Astrocyte (in vitro differentiated cells and primary cell): Measurements from ENCODE around the gene MKRN2OS. TPM values are rescaled to one million over a fixed set of nuclear protein-coding genes. Genes with fewer than 3 reads are reported as not detected.

Experiments used
- DNase-seq: peaks from one replicate; pipeline ENCODE4 v3.0.0-alpha.2; 2010; ENCODE audit warnings: low read depth
- FAIRE-seq: peaks from 2 replicates; lab custom pipeline; 2011; peaks lifted over from hg19 to GRCh38; lab: Jason Lieb, UNC
- H2AFZ ChIP-seq: 2 replicates; pipeline ENCODE4 v1.6.0; 2012; ENCODE audit warnings: low read depth, low read length, inconsistent platforms
- H3K27ac ChIP-seq: 2 replicates; pipeline ENCODE4 v1.5.1; 2011; ENCODE audit warnings: low read depth, low read length, inconsistent platforms
- H3K27me3 ChIP-seq: 2 replicates; pipeline ENCODE4 v1.6.0; 2011; ENCODE audit warnings: low read length, inconsistent platforms; ENCODE audit not compliant: insufficient read depth
- H3K36me3 ChIP-seq: 2 replicates; pipeline ENCODE4 v1.5.1; 2011; ENCODE audit warnings: low read length, inconsistent platforms; ENCODE audit not compliant: insufficient read depth
- H3K4me1 ChIP-seq: 2 replicates; pipeline ENCODE4 v1.5.1; 2011; ENCODE audit warnings: low read length, inconsistent platforms; ENCODE audit not compliant: insufficient read depth
- H3K4me2 ChIP-seq: 2 replicates; pipeline ENCODE4 v1.6.0; 2012; ENCODE audit warnings: low read length, inconsistent platforms
- H3K4me3 ChIP-seq: 2 replicates; pipeline ENCODE4 v1.5.1; 2011; ENCODE audit warnings: low read depth, mild to moderate bottlenecking, low read length, inconsistent platforms; ENCODE audit not compliant: insufficient read depth
- H3K79me2 ChIP-seq: 2 replicates; pipeline ENCODE4 v1.6.0; 2012; ENCODE audit warnings: mild to moderate bottlenecking, low read length, inconsistent platforms; ENCODE audit not compliant: insufficient read depth
- H3K9ac ChIP-seq: 2 replicates; pipeline ENCODE4 v1.6.0; 2012; ENCODE audit warnings: mild to moderate bottlenecking, low read length, inconsistent platforms
- H3K9me3 ChIP-seq: 2 replicates; pipeline ENCODE4 v1.5.1; 2012; ENCODE audit warnings: low read depth, mild to moderate bottlenecking, low read length, inconsistent platforms; ENCODE audit not compliant: insufficient read depth
- H4K20me1 ChIP-seq: 2 replicates; pipeline ENCODE4 v1.6.0; 2012; ENCODE audit warnings: low read length, inconsistent platforms; ENCODE audit not compliant: insufficient read depth
- H3K27ac Mint-ChIP-seq: one replicate; pipeline ENCODE4 v1.8.0; 2021; ENCODE audit warnings: mild to moderate bottlenecking, mixed read lengths; ENCODE audit not compliant: unreplicated experiment
- H3K27me3 Mint-ChIP-seq: one replicate; pipeline ENCODE4 v1.8.0; 2021; ENCODE audit warnings: low read depth, mixed read lengths; ENCODE audit not compliant: unreplicated experiment
- H3K36me3 Mint-ChIP-seq: one replicate; pipeline ENCODE4 v1.8.0; 2021; ENCODE audit warnings: low read depth, mixed read lengths; ENCODE audit not compliant: unreplicated experiment
- H3K4me1 Mint-ChIP-seq: one replicate; pipeline ENCODE4 v1.8.0; 2021; ENCODE audit warnings: low read depth, mixed read lengths; ENCODE audit not compliant: unreplicated experiment
- H3K4me3 Mint-ChIP-seq: one replicate; pipeline ENCODE4 v1.8.0; 2021; ENCODE audit warnings: mild to moderate bottlenecking, moderate library complexity, mixed read lengths; ENCODE audit not compliant: unreplicated experiment
- H3K9me3 Mint-ChIP-seq: one replicate; pipeline ENCODE4 v1.8.0; 2021; ENCODE audit warnings: mild to moderate bottlenecking, mixed read lengths; ENCODE audit not compliant: unreplicated experiment
- EZH2 ChIP-seq: IDR thresholded peaks from 2 replicates; pipeline ENCODE4 v1.6.1; 2012; ENCODE audit warnings: mild to moderate bottlenecking, low read length, inconsistent platforms; ENCODE audit not compliant: insufficient read depth
- total RNA-seq: library from RNA; stranded (reverse); gene quantifications from 2 replicates; pipeline ENCODE4 v1.2.1, GENCODE V29; 2021
- TF ChIP-seq, protein P1 (sequence below): IDR thresholded peaks from 2 replicates; pipeline ENCODE4 v1.5.1; 2011; ENCODE audit warnings: low read depth, mild to moderate bottlenecking, inconsistent platforms, low read length, moderate library complexity; ENCODE audit not compliant: insufficient read depth

MKRN2OS gene
- total RNA-seq, 1 donor from 2014 or later, result 0.25 TPM

DNA sequence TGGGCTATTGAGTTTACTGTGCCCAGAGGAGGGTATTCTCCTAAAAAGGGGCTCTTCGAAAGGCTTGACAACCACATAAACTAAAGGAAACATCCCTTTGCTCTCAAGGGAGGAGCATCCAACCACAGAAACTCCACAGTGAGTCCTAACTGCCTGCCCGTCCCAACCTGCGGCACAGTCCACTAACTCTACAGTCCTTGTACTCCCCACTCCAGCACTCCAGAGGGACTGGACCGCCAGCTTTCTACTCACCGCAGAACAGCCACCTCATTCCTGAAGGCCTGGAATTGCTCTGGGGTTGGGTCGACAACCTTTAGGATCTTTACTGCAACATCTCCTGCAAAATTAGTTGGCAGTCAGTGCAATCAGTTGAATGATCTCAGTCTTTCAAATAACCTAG lies 46.2 kb upstream of the MKRN2OS start:
- Mint-ChIP-seq H3K9me3 (no peaks in the 10 kb centered on the region), H3K36me3 (peaks cover 19% of the 10 kb centered on the region), H3K27ac (no peak overlapping the region), H3K4me1 (peaks cover 5% of the 10 kb centered on the region), H3K4me3 (no peak overlapping the region), H3K27me3 (no peaks in the 10 kb centered on the region)
- Histone ChIP-seq H3K27ac (no peak overlapping the region), H3K27me3 (no peaks in the 10 kb centered on the region), H4K20me1 (peaks cover 42% of the 10 kb centered on the region), H3K4me3 (no peak overlapping the region), H2AFZ (no peak overlapping the region), H3K9me3 (no peaks in the 10 kb centered on the region), H3K4me2 (no peak overlapping the region), H3K9ac (no peak overlapping the region), H3K4me1 (peaks cover 10% of the 10 kb centered on the region), H3K79me2 (peaks cover 8% of the 10 kb centered on the region), H3K36me3 (peaks cover 52% of the 10 kb centered on the region)
- no peak for DNase-seq
- TF ChIP-seq, protein P1, sequence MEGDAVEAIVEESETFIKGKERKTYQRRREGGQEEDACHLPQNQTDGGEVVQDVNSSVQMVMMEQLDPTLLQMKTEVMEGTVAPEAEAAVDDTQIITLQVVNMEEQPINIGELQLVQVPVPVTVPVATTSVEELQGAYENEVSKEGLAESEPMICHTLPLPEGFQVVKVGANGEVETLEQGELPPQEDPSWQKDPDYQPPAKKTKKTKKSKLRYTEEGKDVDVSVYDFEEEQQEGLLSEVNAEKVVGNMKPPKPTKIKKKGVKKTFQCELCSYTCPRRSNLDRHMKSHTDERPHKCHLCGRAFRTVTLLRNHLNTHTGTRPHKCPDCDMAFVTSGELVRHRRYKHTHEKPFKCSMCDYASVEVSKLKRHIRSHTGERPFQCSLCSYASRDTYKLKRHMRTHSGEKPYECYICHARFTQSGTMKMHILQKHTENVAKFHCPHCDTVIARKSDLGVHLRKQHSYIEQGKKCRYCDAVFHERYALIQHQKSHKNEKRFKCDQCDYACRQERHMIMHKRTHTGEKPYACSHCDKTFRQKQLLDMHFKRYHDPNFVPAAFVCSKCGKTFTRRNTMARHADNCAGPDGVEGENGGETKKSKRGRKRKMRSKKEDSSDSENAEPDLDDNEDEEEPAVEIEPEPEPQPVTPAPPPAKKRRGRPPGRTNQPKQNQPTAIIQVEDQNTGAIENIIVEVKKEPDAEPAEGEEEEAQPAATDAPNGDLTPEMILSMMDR, result no peak
- TF ChIP-seq EZH2, result no peak
- no peak for FAIRE-seq

DNA sequence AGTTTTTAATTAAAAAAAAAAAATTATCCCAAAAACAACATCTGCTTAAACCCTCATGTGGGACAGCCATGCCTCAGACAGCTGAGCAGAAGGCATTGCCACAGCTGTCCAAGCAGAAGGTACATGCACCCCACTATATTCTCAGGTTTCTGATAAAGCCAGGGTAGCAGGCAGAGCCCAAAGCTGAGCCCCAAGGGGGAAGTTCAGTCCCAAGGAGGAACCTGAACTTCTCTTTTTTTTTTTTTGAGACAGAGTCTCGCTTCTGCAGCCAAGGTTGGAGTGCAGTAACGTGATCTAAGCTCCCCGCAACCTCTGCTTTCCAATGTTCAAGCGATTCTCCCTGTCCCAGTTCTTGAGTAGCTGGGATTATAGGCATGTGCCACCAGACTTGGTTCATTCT lies 44.8 kb upstream of the MKRN2OS start:
- no peaks in the 10 kb centered on the region for H3K9me3 ChIP-seq
- H3K27me3 Mint-ChIP-seq, result no peaks in the 10 kb centered on the region
- H3K4me2 ChIP-seq, result no peak overlapping the region
- no peak overlapping the region for H3K4me3 ChIP-seq
- H3K4me1 Mint-ChIP-seq, result peaks cover 5% of the 10 kb centered on the region
- H3K27ac Mint-ChIP-seq, result no peak overlapping the region
- peaks cover 8% of the 10 kb centered on the region for H3K79me2 ChIP-seq
- TF ChIP-seq EZH2, result no peak
- TF ChIP-seq, protein P1, result no peak
- H3K4me1 ChIP-seq, result peaks cover 10% of the 10 kb centered on the region
- no peaks in the 10 kb centered on the region for H3K27me3 ChIP-seq
- FAIRE-seq, result no peak
- H3K9me3 Mint-ChIP-seq, result no peaks in the 10 kb centered on the region
- no peak for DNase-seq
- H2AFZ ChIP-seq, result no peak overlapping the region
- H3K36me3 Mint-ChIP-seq, result peaks cover 18% of the 10 kb centered on the region
- no peak overlapping the region for H3K4me3 Mint-ChIP-seq
- no peak overlapping the region for H3K27ac ChIP-seq
- no peak overlapping the region for H3K9ac ChIP-seq
- H4K20me1 ChIP-seq, result peaks cover 54% of the 10 kb centered on the region
- H3K36me3 ChIP-seq, result peaks cover 60% of the 10 kb centered on the region
